Testis (tissue), 3 donors: ENCODE data around the gene UBXN10. TPM values are rescaled to one million over a fixed set of nuclear protein-coding genes. Genes with fewer than 3 reads are reported as not detected.
"Not testable (repeated sequence)": the region's sequence is repeated elsewhere in the genome, so short reads cannot be mapped to it uniquely, and the experiment has no call there.

ENCODE experiments used
- DNase-seq: peaks from one replicate; pipeline ENCODE4 v3.0.0-alpha.2; 2019
- H3K27ac ChIP-seq, 2 donors: fragments of 200-600 bp; sonication (generic); one replicate each; pipeline ENCODE4 v1.5.1; 2019
- H3K27me3 ChIP-seq: fragments of 200-600 bp; sonication (generic); one replicate; pipeline ENCODE4 v1.5.1; 2019
- H3K36me3 ChIP-seq: fragments of 200-600 bp; sonication (generic); one replicate; pipeline ENCODE4 v1.5.1; 2017; ENCODE audit warnings: low read depth; ENCODE audit errors: missing control alignments
- H3K4me1 ChIP-seq: fragments of 200-600 bp; sonication (generic); one replicate; pipeline ENCODE4 v1.5.1; 2019
- H3K4me3 ChIP-seq, 2 donors: fragments of 200-600 bp; sonication (generic); one replicate each; pipeline ENCODE4 v1.5.1; 2017 to 2019
- H3K9me3 ChIP-seq: fragments of 200-600 bp; sonication (generic); one replicate; pipeline ENCODE4 v1.5.1; 2017
- POLR2A ChIP-seq: fragments of 450-650 bp; IDR thresholded peaks from one replicate; pipeline ENCODE4 v1.6.1; 2017; ENCODE audit warnings: antibody characterized with exemption, mild to moderate bottlenecking, moderate library complexity
- WGBS, 2 donors: methylation state at CpG; one replicate each; pipeline ENCODE4 v1.1.5; 2018; 5-methylcytosine and 5-hydroxymethylcytosine counted together
- intact Hi-C: fragments of 100-400 bp; cut with DNase I; formaldehyde crosslinking; loops from one replicate; pipeline ENCODE4 v1.15.1; 2023; ENCODE audit warnings: low total_unique reads
- polyA plus RNA-seq: library from polyadenylated mRNA; stranded (reverse); fragments of 350-450 nt; fragmentation: Illumina TruSeq; extraction: RNeasy Lipid Tissue Mini Kit (QIAGEN cat#74804); gene quantifications from one replicate; pipeline ENCODE4 v1.2.3, GENCODE V29; 2014; ENCODE audit warnings: low read depth, low replicate concordance; ENCODE audit not compliant: insufficient read depth
- total RNA-seq, 2 donors: library from RNA; depleted of rRNA; stranded (reverse); fragments of >200 nt; gene quantifications; one replicate each; pipeline ENCODE4 v1.2.3, GENCODE V29; 2016
- TF ChIP-seq, protein P1 (sequence below), 3 experiments: fragments of 450-650 bp in 2 of 3; fragments of 200-600 bp in 1 of 3; sonication (generic) in 1 of 3; IDR thresholded peaks; one replicate each; pipeline ENCODE4 v1.5.1; 2016 to 2019; ENCODE audit warnings: antibody characterized with exemption in 3 of 3, mild to moderate bottlenecking in 2 of 3, moderate library complexity in 1 of 3

Gene UBXN10
- total and polyA plus RNA-seq, 3 donors from 2014 or later, result 18.2 to 43.7 (median 23.7) TPM

DNA sequence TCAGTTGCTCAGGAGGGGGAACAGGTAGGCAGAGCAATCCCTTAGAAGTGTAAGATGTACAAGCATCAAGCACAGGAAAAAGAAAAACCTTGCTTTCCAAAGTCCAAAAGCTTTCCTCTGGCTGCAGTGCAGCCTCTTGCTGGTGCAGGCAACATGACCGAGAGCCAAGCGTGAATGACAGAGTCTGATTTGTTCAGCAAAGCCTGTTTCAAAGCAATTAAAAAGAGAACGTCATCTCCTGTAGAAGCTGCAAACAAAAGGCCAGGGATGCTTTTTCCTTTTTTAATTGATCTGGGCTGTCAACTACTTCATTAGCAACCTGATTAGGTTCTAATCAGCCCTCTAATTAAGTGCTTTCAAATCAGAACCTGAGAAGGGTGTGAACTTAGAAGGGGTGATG is 38.6 kb downstream of the UBXN10 start:
- WGBS, 2 donors, result 48 to 74% methylated on average over 3 of the region's 3 CpGs
- Histone ChIP-seq H3K36me3 (no peaks in the 10 kb centered on the region), H3K27me3 (no peaks in the 10 kb centered on the region), H3K9me3 (no peaks in the 10 kb centered on the region), H3K4me3 (no peak overlapping the region), H3K27ac (no peak overlapping the region), H3K4me1 (peaks cover 10% of the 10 kb centered on the region)
- TF ChIP-seq POLR2A, result no peak
- TF ChIP-seq, protein P1, sequence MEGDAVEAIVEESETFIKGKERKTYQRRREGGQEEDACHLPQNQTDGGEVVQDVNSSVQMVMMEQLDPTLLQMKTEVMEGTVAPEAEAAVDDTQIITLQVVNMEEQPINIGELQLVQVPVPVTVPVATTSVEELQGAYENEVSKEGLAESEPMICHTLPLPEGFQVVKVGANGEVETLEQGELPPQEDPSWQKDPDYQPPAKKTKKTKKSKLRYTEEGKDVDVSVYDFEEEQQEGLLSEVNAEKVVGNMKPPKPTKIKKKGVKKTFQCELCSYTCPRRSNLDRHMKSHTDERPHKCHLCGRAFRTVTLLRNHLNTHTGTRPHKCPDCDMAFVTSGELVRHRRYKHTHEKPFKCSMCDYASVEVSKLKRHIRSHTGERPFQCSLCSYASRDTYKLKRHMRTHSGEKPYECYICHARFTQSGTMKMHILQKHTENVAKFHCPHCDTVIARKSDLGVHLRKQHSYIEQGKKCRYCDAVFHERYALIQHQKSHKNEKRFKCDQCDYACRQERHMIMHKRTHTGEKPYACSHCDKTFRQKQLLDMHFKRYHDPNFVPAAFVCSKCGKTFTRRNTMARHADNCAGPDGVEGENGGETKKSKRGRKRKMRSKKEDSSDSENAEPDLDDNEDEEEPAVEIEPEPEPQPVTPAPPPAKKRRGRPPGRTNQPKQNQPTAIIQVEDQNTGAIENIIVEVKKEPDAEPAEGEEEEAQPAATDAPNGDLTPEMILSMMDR (IDR thresholded peaks at IDR 0.05), result no peak
- intact Hi-C loops, result no loop called here
- DNase-seq, result no peak

DNA sequence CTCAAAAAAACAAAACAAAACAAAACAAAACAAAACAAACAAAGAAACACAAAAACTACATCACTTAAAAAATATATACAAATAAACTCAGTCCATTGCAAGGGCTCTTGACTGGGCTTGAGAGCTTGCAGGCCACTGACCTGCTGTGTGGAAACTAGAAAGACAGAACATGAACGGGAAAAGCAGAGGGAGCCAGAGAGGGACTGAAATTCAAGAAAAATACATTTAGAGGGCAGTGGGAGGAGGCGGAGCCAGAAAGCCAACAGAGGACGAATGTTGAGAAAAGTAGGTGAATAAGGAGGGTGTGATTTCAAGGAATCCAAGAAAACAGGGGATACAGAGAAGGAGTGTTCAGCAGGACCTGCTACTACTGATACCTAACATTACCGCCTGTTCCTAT is 41.8 kb downstream of the UBXN10 start:
- H3K9me3 ChIP-seq, result no peaks in the 10 kb centered on the region
- H3K4me3 ChIP-seq, result no peak overlapping the region
- intact Hi-C loops, result no loop called here
- no peak for DNase-seq
- no peaks in the 10 kb centered on the region for H3K27me3 ChIP-seq
- 76 to 83% methylated on average over 4 of the region's 4 CpGs for WGBS, 2 donors
- no peak for TF ChIP-seq POLR2A
- TF ChIP-seq, protein P1 (IDR thresholded peaks at IDR 0.05), result no peak
- H3K27ac ChIP-seq, result no peak overlapping the region
- no peaks in the 10 kb centered on the region for H3K36me3 ChIP-seq
- peaks cover 3% of the 10 kb centered on the region for H3K4me1 ChIP-seq

DNA sequence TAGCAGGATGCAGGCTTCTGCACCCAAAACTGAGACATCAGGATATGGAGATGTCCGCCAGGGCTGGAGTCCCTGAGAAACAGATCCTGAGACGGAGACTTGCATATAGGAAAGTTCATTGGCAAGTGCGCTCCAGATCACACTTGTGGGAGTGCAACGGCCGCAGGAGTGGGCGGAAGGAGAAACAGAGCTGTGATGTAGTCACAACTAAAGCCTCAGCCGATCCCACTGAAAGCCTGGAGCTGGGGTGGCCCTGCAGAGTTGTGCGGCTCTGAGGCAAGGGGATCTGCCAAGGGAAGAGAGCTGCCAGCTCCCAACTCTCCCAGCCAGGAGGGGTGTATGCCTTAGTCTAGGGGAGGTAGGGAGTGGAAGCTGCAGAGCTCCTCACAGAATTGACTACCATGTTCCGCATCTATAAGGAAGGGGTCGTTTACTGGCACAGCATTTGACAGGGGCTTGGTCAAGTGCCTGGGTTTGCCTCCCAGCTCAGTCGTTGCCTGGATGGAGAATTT is 42.5 kb downstream of the UBXN10 start:
- no peaks in the 10 kb centered on the region for H3K36me3 ChIP-seq
- intact Hi-C loops, result no loop called here
- H3K27ac ChIP-seq, result no peak overlapping the region
- H3K4me3 ChIP-seq, result no peak overlapping the region
- no peak for DNase-seq
- peaks cover 3% of the 10 kb centered on the region for H3K4me1 ChIP-seq
- 83 to 86% methylated on average over 11 of the region's 11 CpGs for WGBS, 2 donors
- no peaks in the 10 kb centered on the region for H3K27me3 ChIP-seq
- TF ChIP-seq POLR2A, result no peak
- TF ChIP-seq, protein P1 (IDR thresholded peaks at IDR 0.05), result no peak
- no peaks in the 10 kb centered on the region for H3K9me3 ChIP-seq

DNA sequence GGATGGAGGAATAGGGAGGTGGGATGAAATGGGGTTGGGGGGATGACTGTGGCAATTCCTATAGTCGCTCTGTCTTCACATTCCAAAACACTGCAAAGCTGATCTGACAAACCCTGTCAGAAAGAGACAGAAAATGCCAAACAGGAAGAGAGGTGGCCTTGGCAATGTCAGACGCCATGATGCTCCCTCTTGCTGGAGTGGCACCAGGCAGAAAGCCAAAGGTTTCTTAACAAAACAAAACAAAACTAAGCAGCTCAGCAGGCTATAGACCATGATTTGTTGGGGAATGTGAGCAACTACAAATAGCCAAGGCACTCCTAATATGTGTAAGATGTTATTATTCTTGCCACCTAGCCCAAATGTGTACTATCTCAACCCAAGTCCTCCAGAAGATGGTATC is 43.3 kb downstream of the UBXN10 start:
- no peak for DNase-seq
- intact Hi-C loops, result no loop called here
- H3K9me3 ChIP-seq, result no peaks in the 10 kb centered on the region
- H3K27ac ChIP-seq, result no peak overlapping the region
- no peaks in the 10 kb centered on the region for H3K4me1 ChIP-seq
- no peak overlapping the region for H3K4me3 ChIP-seq
- no peaks in the 10 kb centered on the region for H3K27me3 ChIP-seq
- 68 to 71% methylated on average over 2 of the region's 2 CpGs for WGBS, 2 donors
- H3K36me3 ChIP-seq, result no peaks in the 10 kb centered on the region
- no peak for TF ChIP-seq POLR2A
- TF ChIP-seq, protein P1 (IDR thresholded peaks at IDR 0.05), result no peak

DNA sequence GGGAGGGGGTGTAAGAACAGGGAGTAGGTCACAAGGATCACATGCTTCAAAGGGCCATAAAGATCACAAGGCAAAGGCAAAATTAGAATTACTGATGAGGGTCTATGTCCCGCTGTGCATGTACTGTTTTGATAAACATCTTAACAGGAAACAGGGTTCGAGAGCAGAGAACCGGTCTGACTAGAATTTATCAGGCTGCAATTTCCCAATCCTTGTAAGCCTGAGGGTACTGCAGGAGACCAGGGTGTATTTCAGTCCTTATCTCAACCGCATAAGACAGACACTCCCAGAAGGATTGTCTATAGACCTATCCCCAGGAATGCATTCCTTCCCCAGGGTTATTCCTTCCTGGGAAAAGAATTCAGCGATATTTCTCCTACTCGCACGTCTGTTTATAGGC is 46.7 kb downstream of the UBXN10 start:
- H3K27me3 ChIP-seq, H3K27ac ChIP-seq, intact Hi-C loops, H3K4me1 ChIP-seq, H3K9me3 ChIP-seq, H3K4me3 ChIP-seq, H3K36me3 ChIP-seq, DNase-seq: not testable (repeated sequence)
- 45 to 49% methylated on average over 7 of the region's 7 CpGs for WGBS, 2 donors
